Stimulated activated CD4-positive, alpha-beta T cell treated with anti-CD3 and anti-CD28 coated beads, Interleukin-2, amount 100 ng/mL, for 4 hours (primary cell): ENCODE results near the gene ABCA3.

Experiments
- DNase-seq: peaks from one replicate; pipeline ENCODE4 v3.0.0-alpha.2; 2020; ENCODE audit warnings: low read depth

ABCA3 gene

GRCh38 chr16:2317231-2318020, 23.1 kb downstream of the ABCA3 start:
- DNase-seq, result no peak

- no peak for DNase-seq
These were observed 32.2 kb downstream of the ABCA3 start for GRCh38 chr16:2308089-2308962.

- DNase-seq, result no peak
These were observed 40.7 kb downstream of the ABCA3 start for GRCh38 chr16:2299915-2300192.

GRCh38 chr16:2299121-2299914, 41.2 kb downstream of the ABCA3 start:
- no peak for DNase-seq

- DNase-seq, result no peak
These were observed 41.9 kb downstream of the ABCA3 start for GRCh38 chr16:2298621-2299020.

GRCh38 chr16:2297506-2297860, 43.0 kb downstream of the ABCA3 start:
- DNase-seq, result no peak

- no peak for DNase-seq
These were observed 43.6 kb downstream of the ABCA3 start for GRCh38 chr16:2296661-2297505.

- DNase-seq, result no peak
These were observed 45.3 kb downstream of the ABCA3 start for GRCh38 chr16:2295056-2295798.

GRCh38 chr16:2292221-2292620, 48.3 kb downstream of the ABCA3 start:
- no peak for DNase-seq

- no peak for DNase-seq
These were observed 51.2 kb downstream of the ABCA3 start for GRCh38 chr16:2289282-2289681.

- DNase-seq, result no peak
These were observed 51.8 kb downstream of the ABCA3 start for GRCh38 chr16:2288726-2289125.

GRCh38 chr16:2287916-2288547, 52.5 kb downstream of the ABCA3 start:
- DNase-seq, result no peak

- no peak for DNase-seq
These were observed 54.0 kb downstream of the ABCA3 start for GRCh38 chr16:2286550-2286949.

- no peak for DNase-seq
These were observed 54.8 kb downstream of the ABCA3 start for GRCh38 chr16:2285731-2286191.

GRCh38 chr16:2284797-2285576, 55.5 kb downstream of the ABCA3 start:
- DNase-seq, result no peak

GRCh38 chr16:2284001-2284770, 56.3 kb downstream of the ABCA3 start:
- no peak for DNase-seq

- no peak for DNase-seq
These were observed 57.5 kb downstream of the ABCA3 start for GRCh38 chr16:2282866-2283555.

GRCh38 chr16:2282262-2282661, 58.3 kb downstream of the ABCA3 start:
- no peak for DNase-seq
